B cell (primary cell): Measurements from ENCODE around the gene POLE2. TPM values are rescaled to one million over a fixed set of nuclear protein-coding genes. Genes with fewer than 3 reads are reported as not detected.

Experiments used
- ATAC-seq: fragments of 200-7000 bp; cut with Tn5 transposase; one replicate; pipeline ENCODE4 v1.10.0; 2021; ENCODE audit warnings: low read depth, mild to moderate bottlenecking, moderate number of reproducible peaks, moderate library complexity
- CTCF ChIA-PET: fragments of 350-600 bp; sonication (Branson Sonifier 250); formaldehyde crosslinking; loops from one replicate; lab custom pipeline; 2021; ENCODE audit warnings: antibody characterized with exemption, inconsistent platforms; lab: Charles Lee
- POLR2A ChIA-PET: fragments of 350-600 bp; sonication (Branson Sonifier 250); formaldehyde crosslinking; loops from one replicate; lab custom pipeline; 2021; ENCODE audit warnings: antibody characterized with exemption; lab: Charles Lee
- DNase-seq: peaks from one replicate; pipeline ENCODE4 v3.0.0; 2013
- H2AFZ ChIP-seq: 2 replicates; pipeline ENCODE4 v1.6.1; 2012; ENCODE audit warnings: mild to moderate bottlenecking, low read depth, low read length; ENCODE audit not compliant: insufficient read depth, poor library complexity, severe bottlenecking
- H3K27ac ChIP-seq, 2 donors: 1 replicate in 1 of 2; 2 replicates in 1 of 2; pipeline ENCODE4 v1.5.1; 2012 to 2013; ENCODE audit warnings: low read length in 2 of 2, mild to moderate bottlenecking in 2 of 2, moderate library complexity in 1 of 2
- H3K27me3 ChIP-seq, 4 experiments: fragments of 200-600 bp in 1 of 4; sonication (generic) in 1 of 4; replicated peaks in 1 of 4; 1 replicate in 2 of 4; 2 replicates in 2 of 4; pipeline versions ENCODE4 v1.6.1 to v1.7.0; 2013 to 2016; ENCODE audit warnings: low read length in 3 of 4, mild to moderate bottlenecking in 2 of 4, mixed read lengths in 1 of 4, moderate library complexity in 1 of 4; ENCODE audit not compliant: insufficient read depth in 4 of 4, control insufficient read depth in 3 of 4; ENCODE audit errors: control extremely low read depth in 1 of 4
- H3K36me3 ChIP-seq, 2 experiments: replicated peaks in 1 of 2; 1 replicate in 1 of 2; 2 replicates in 1 of 2; pipeline versions ENCODE4 v1.6.1 to v1.7.1; 2013; ENCODE audit warnings: low read length in 1 of 2; ENCODE audit not compliant: insufficient read depth in 2 of 2, control insufficient read depth in 1 of 2; ENCODE audit errors: control extremely low read depth in 1 of 2, extremely low read depth in 1 of 2
- H3K4me1 ChIP-seq, 2 donors: fragments of 200-600 bp in 1 of 2; sonication (generic) in 1 of 2; 1 replicate in 1 of 2; 2 replicates in 1 of 2; pipeline versions ENCODE4 v1.5.1 to v1.6.1; 2013 to 2017; ENCODE audit warnings: low read length in 2 of 2; ENCODE audit not compliant: control insufficient read depth in 2 of 2, insufficient read depth in 2 of 2
- H3K4me2 ChIP-seq: replicated peaks from 2 replicates; pipeline ENCODE3; 2012; ENCODE audit warnings: mild to moderate bottlenecking, low read depth, low read length; ENCODE audit not compliant: poor library complexity, severe bottlenecking
- H3K4me3 ChIP-seq, 5 experiments: fragments of 200-600 bp in 1 of 5; sonication (generic) in 1 of 5; 1 replicate in 3 of 5; 2 replicates in 2 of 5; pipeline versions ENCODE4 v1.5.1 to v1.7.0; 2011 to 2016; ENCODE audit warnings: low read length in 4 of 5, mild to moderate bottlenecking in 4 of 5, low read depth in 2 of 5, control low read depth in 1 of 5, moderate library complexity in 1 of 5; ENCODE audit not compliant: insufficient read depth in 1 of 5; ENCODE audit errors: control extremely low read depth in 1 of 5, extremely low read depth in 1 of 5
- H3K79me2 ChIP-seq: fragments of 200-600 bp; sonication (generic); one replicate; pipeline ENCODE4 v1.6.0; 2016; ENCODE audit warnings: low read length; ENCODE audit not compliant: control insufficient read depth, insufficient read depth
- H3K9ac ChIP-seq: fragments of 200-600 bp; sonication (generic); 2 replicates; pipeline ENCODE4 v1.6.1; 2017; ENCODE audit warnings: mild to moderate bottlenecking, low read length, moderate library complexity
- H3K9me3 ChIP-seq, 3 donors: one replicate each; pipeline versions ENCODE4 v1.6.1 to v1.7.1; 2013; ENCODE audit warnings: low read length in 2 of 3; ENCODE audit not compliant: control insufficient read depth in 2 of 3, insufficient read depth in 1 of 3; ENCODE audit errors: control extremely low read depth in 1 of 3
- H4K20me1 ChIP-seq: 2 replicates; pipeline ENCODE4 v1.6.0; 2012; ENCODE audit warnings: mild to moderate bottlenecking, low read length; ENCODE audit not compliant: insufficient read depth, control insufficient read depth, poor library complexity, severe bottlenecking
- H3K27ac Mint-ChIP-seq: one replicate; pipeline ENCODE4 v1.8.0; 2021; ENCODE audit warnings: mixed read lengths
- H3K27me3 Mint-ChIP-seq: one replicate; pipeline ENCODE4 v1.8.0; 2021; ENCODE audit warnings: mixed read lengths
- H3K4me1 Mint-ChIP-seq: one replicate; pipeline ENCODE4 v1.8.0; 2021; ENCODE audit warnings: mixed read lengths
- H3K4me3 Mint-ChIP-seq: one replicate; pipeline ENCODE4 v1.8.0; 2021; ENCODE audit warnings: mixed read lengths
- H3K9me3 Mint-ChIP-seq: one replicate; pipeline ENCODE4 v1.8.0; 2022; ENCODE audit warnings: mixed read lengths; ENCODE audit not compliant: insufficient read depth
- EZH2 ChIP-seq: IDR thresholded peaks from 2 replicates; pipeline ENCODE4 v1.6.1; 2012; ENCODE audit warnings: borderline replicate concordance, low read depth, mild to moderate bottlenecking, moderate library complexity, low read length; ENCODE audit not compliant: insufficient read depth, poor library complexity, severe bottlenecking
- WGBS: methylation state at CpG from one replicate; pipeline ENCODE4 v1.1.5; 2013; ENCODE audit warnings: missing lambda C conversion rate; ENCODE audit not compliant: insufficient coverage; 5-methylcytosine and 5-hydroxymethylcytosine counted together
- intact Hi-C: fragments of 100-400 bp; cut with micrococcal nuclease; formaldehyde crosslinking; loops from one replicate; pipeline ENCODE4 v1.10.0; 2022
- polyA plus RNA-seq: library from polyadenylated mRNA; depleted of rRNA; stranded (reverse); fragments of >200 nt; gene quantifications from 2 replicates; pipeline ENCODE4 v1.2.3, GENCODE V29; 2012
- total RNA-seq, 2 donors: library from RNA; stranded (reverse); fragments of 120-200 nt in 1 of 2; gene quantifications; 1 replicate in 1 of 2; 2 replicates in 1 of 2; pipeline versions ENCODE4 v1.2.3 to v1.2.4, GENCODE V29; 2013 to 2022
- TF ChIP-seq, protein P1 (sequence below): fragments of 200-600 bp; IDR thresholded peaks from one replicate; pipeline ENCODE4 v1.8.0; 2022; ENCODE audit warnings: antibody characterized with exemption, mild to moderate bottlenecking

Gene POLE2
- total and polyA plus RNA-seq, 2 donors (not counting 1 experiment from before 2014, with no cell fraction given) = 1.4 to 2.6 TPM

DNA sequence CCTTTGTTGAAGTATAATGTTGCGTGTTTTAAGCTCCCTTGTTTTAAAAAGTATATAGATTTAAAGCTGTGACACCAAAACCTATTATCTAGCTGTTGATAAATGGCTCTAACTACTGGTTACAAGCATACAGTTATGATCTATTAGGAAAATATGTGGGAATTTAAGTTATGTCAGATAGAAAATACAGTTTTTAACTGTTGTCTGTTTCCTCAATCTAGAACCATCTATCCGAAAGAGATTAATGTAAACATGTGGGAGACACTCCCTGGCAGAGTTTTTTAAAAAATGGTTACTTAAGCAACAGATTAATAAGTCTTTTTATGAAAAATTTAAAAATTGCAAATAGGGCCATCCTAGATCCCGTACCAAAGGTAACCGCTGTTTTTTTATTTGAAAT is 75.8 kb downstream of the POLE2 start:
- ATAC-seq = no peak
- H3K27ac Mint-ChIP-seq = no peak overlapping the region
- H3K27me3 Mint-ChIP-seq = no peaks in the 10 kb centered on the region
- H3K27ac ChIP-seq = no peak overlapping the region
- POLR2A ChIA-PET = interaction anchor here (0.9 kb wide), 1 partner anchor 13 kb away, joined by 3 read pairs; the partner anchor contains the start of gene LRR1
- H3K36me3 ChIP-seq = peaks cover 2 to 4% of the 10 kb centered on the region in 2 experiments
- DNase-seq = no peak
- no peak overlapping the region for H3K4me3 Mint-ChIP-seq
- H3K9me3 ChIP-seq = no peaks in the 10 kb centered on the region
- CTCF ChIA-PET = interaction anchor here (1.1 kb wide), 1 partner anchor 9 kb away, joined by 4 read pairs; the partner anchor contains the start of genes MGAT2 and RPL36AL
- TF ChIP-seq EZH2 = no peak
- TF ChIP-seq, protein P1, sequence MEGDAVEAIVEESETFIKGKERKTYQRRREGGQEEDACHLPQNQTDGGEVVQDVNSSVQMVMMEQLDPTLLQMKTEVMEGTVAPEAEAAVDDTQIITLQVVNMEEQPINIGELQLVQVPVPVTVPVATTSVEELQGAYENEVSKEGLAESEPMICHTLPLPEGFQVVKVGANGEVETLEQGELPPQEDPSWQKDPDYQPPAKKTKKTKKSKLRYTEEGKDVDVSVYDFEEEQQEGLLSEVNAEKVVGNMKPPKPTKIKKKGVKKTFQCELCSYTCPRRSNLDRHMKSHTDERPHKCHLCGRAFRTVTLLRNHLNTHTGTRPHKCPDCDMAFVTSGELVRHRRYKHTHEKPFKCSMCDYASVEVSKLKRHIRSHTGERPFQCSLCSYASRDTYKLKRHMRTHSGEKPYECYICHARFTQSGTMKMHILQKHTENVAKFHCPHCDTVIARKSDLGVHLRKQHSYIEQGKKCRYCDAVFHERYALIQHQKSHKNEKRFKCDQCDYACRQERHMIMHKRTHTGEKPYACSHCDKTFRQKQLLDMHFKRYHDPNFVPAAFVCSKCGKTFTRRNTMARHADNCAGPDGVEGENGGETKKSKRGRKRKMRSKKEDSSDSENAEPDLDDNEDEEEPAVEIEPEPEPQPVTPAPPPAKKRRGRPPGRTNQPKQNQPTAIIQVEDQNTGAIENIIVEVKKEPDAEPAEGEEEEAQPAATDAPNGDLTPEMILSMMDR = no peak
- WGBS = no CpG with 5 or more reads among the region's 4 CpGs
- intact Hi-C loops = no loop called here
- peaks cover 25% of the 10 kb centered on the region for H3K79me2 ChIP-seq
- no peak overlapping the region for H2AFZ ChIP-seq
- no peaks in the 10 kb centered on the region for H3K4me1 ChIP-seq
- H3K27me3 ChIP-seq = no peaks in the 10 kb centered on the region
- no peaks in the 10 kb centered on the region for H3K9me3 Mint-ChIP-seq
- H3K9ac ChIP-seq = no peak overlapping the region
- H4K20me1 ChIP-seq = peaks cover 7% of the 10 kb centered on the region
- H3K4me3 ChIP-seq = no peak overlapping the region
- peaks cover 1% of the 10 kb centered on the region for H3K4me1 Mint-ChIP-seq
- H3K4me2 ChIP-seq = no peak overlapping the region

DNA sequence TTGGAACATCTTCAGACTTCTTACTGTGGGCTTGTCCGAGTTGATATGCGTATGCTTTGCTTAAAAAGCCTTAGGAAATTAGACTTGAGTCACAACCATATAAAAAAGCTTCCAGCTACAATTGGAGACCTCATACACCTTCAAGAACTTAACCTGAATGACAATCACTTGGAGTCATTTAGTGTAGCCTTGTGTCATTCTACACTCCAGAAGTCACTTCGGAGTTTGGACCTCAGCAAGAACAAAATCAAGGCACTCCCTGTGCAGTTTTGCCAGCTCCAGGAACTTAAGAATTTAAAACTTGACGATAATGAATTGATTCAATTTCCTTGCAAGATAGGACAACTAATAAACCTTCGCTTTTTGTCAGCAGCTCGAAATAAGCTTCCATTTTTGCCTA is 80.4 kb downstream of the POLE2 start:
- DNase-seq (no peak), ATAC-seq (no peak)
- ChIA-PET CTCF (interaction anchor here (0.8 kb wide), 1 partner anchor 13 kb away, joined by 3 read pairs; the partner anchor contains the start of gene RPL36AL), POLR2A (no interaction called here)
- intact Hi-C loops = no loop called here
- no peak overlapping the region for H3K27ac ChIP-seq
- no peaks in the 10 kb centered on the region for H3K9me3 ChIP-seq
- Mint-ChIP-seq H3K4me3 (no peak overlapping the region), H3K27ac (no peak overlapping the region), H3K4me1 (peaks cover 1% of the 10 kb centered on the region), H3K9me3 (no peaks in the 10 kb centered on the region), H3K27me3 (no peaks in the 10 kb centered on the region)
- 88% methylated on average over 4 of the region's 6 CpGs for WGBS
- H3K4me2 ChIP-seq = no peak overlapping the region
- no peaks in the 10 kb centered on the region for H4K20me1 ChIP-seq
- peaks cover 5 to 8% of the 10 kb centered on the region in 2 experiments for H3K36me3 ChIP-seq
- H3K4me1 ChIP-seq = no peaks in the 10 kb centered on the region
- TF ChIP-seq, protein P1 = no peak
- no peak for TF ChIP-seq EZH2
- H3K27me3 ChIP-seq = no peaks in the 10 kb centered on the region
- H3K4me3 ChIP-seq = no peak overlapping the region
- H3K79me2 ChIP-seq = peaks cover 21% of the 10 kb centered on the region
- H2AFZ ChIP-seq = no peak overlapping the region
- H3K9ac ChIP-seq = no peak overlapping the region
